Esophagus muscularis mucosa (tissue), 3 donors: Measurements from ENCODE around the gene CACNA2D3.

Experiments used
- POLR2A ChIP-seq: fragments of 450-650 bp; IDR thresholded peaks from one replicate; pipeline ENCODE4 v1.6.1; 2017; ENCODE audit warnings: antibody characterized with exemption, moderate library complexity, mild to moderate bottlenecking, low read depth
- TF ChIP-seq, protein P1 (sequence below), 3 experiments: fragments of 200-600 bp in 2 of 3; fragments of 450-650 bp in 1 of 3; sonication (generic) in 2 of 3; IDR thresholded peaks; one replicate each; pipeline ENCODE4 v1.5.1; 2017 to 2019; ENCODE audit warnings: antibody characterized with exemption in 3 of 3, mild to moderate bottlenecking in 2 of 3, moderate library complexity in 1 of 3

DNA sequence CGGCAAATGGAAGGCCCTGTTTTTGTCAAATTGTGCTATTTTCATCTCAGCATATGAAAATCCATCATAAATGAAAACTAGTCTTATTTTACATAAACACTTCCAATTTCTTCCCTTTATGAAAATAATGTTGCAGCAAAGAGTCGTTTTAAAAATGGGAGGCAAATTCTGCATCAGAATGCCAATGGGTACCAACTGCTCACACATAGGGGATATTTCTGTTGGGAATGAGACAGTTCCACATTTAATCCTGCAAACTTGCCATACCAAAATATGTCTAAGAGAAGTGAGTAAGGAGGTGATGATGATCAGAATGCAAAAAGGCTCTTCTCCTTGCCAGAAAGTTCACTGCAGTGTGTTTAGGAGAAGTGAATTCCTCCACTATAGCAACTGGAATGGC, 391.7 kb downstream of the CACNA2D3 start:
- TF ChIP-seq, protein P1, sequence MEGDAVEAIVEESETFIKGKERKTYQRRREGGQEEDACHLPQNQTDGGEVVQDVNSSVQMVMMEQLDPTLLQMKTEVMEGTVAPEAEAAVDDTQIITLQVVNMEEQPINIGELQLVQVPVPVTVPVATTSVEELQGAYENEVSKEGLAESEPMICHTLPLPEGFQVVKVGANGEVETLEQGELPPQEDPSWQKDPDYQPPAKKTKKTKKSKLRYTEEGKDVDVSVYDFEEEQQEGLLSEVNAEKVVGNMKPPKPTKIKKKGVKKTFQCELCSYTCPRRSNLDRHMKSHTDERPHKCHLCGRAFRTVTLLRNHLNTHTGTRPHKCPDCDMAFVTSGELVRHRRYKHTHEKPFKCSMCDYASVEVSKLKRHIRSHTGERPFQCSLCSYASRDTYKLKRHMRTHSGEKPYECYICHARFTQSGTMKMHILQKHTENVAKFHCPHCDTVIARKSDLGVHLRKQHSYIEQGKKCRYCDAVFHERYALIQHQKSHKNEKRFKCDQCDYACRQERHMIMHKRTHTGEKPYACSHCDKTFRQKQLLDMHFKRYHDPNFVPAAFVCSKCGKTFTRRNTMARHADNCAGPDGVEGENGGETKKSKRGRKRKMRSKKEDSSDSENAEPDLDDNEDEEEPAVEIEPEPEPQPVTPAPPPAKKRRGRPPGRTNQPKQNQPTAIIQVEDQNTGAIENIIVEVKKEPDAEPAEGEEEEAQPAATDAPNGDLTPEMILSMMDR (IDR thresholded peaks at IDR 0.05), result no peak
- TF ChIP-seq POLR2A, result no peak
